OCI-LY1 (cell line): ENCODE measurements around the gene LAMC2.

Source experiments
- CTCF ChIP-seq: fragments of 200-600 bp; sonication (generic), shearing (Covaris generic); IDR thresholded peaks from 2 replicates; pipeline ENCODE4 v1.5.1; 2017; ENCODE audit warnings: mild to moderate bottlenecking, antibody characterized with exemption, low read length, moderate library complexity, mixed read lengths
- EZH2 ChIP-seq: fragments of 200-600 bp; sonication (generic), shearing (Covaris generic); IDR thresholded peaks from 2 replicates; pipeline ENCODE4 v1.8.0; 2017; ENCODE audit warnings: borderline replicate concordance, mixed run types, mild to moderate bottlenecking, antibody characterized with exemption, low read length, moderate library complexity, mixed read lengths

- TF ChIP-seq EZH2 (no peak), CTCF (no peak)
Observed at GRCh38 chr1:183251959-183252450, 65.9 kb downstream of the LAMC2 start.
